B cell (primary cell): ENCODE data around the gene PSMB3. TPM values are rescaled to one million over a fixed set of nuclear protein-coding genes. Genes with fewer than 3 reads are reported as not detected.

Experiments used
- ATAC-seq: fragments of 200-7000 bp; cut with Tn5 transposase; one replicate; pipeline ENCODE4 v1.10.0; 2021; ENCODE audit warnings: low read depth, mild to moderate bottlenecking, moderate number of reproducible peaks, moderate library complexity
- CTCF ChIA-PET: fragments of 350-600 bp; sonication (Branson Sonifier 250); formaldehyde crosslinking; loops from one replicate; lab custom pipeline; 2021; ENCODE audit warnings: antibody characterized with exemption, inconsistent platforms; lab: Charles Lee
- POLR2A ChIA-PET: fragments of 350-600 bp; sonication (Branson Sonifier 250); formaldehyde crosslinking; loops from one replicate; lab custom pipeline; 2021; ENCODE audit warnings: antibody characterized with exemption; lab: Charles Lee
- DNase-seq: peaks from one replicate; pipeline ENCODE4 v3.0.0; 2013
- H2AFZ ChIP-seq: 2 replicates; pipeline ENCODE4 v1.6.1; 2012; ENCODE audit warnings: mild to moderate bottlenecking, low read depth, low read length; ENCODE audit not compliant: insufficient read depth, poor library complexity, severe bottlenecking
- H3K27ac ChIP-seq, 2 donors: 1 replicate in 1 of 2; 2 replicates in 1 of 2; pipeline ENCODE4 v1.5.1; 2012 to 2013; ENCODE audit warnings: low read length in 2 of 2, mild to moderate bottlenecking in 2 of 2, moderate library complexity in 1 of 2
- H3K27me3 ChIP-seq, 4 experiments: fragments of 200-600 bp in 1 of 4; sonication (generic) in 1 of 4; replicated peaks in 1 of 4; 1 replicate in 2 of 4; 2 replicates in 2 of 4; pipeline versions ENCODE4 v1.6.1 to v1.7.0; 2013 to 2016; ENCODE audit warnings: low read length in 3 of 4, mild to moderate bottlenecking in 2 of 4, mixed read lengths in 1 of 4, moderate library complexity in 1 of 4; ENCODE audit not compliant: insufficient read depth in 4 of 4, control insufficient read depth in 3 of 4; ENCODE audit errors: control extremely low read depth in 1 of 4
- H3K36me3 ChIP-seq, 2 experiments: replicated peaks in 1 of 2; 1 replicate in 1 of 2; 2 replicates in 1 of 2; pipeline versions ENCODE4 v1.6.1 to v1.7.1; 2013; ENCODE audit warnings: low read length in 1 of 2; ENCODE audit not compliant: insufficient read depth in 2 of 2, control insufficient read depth in 1 of 2; ENCODE audit errors: control extremely low read depth in 1 of 2, extremely low read depth in 1 of 2
- H3K4me1 ChIP-seq, 2 donors: fragments of 200-600 bp in 1 of 2; sonication (generic) in 1 of 2; 1 replicate in 1 of 2; 2 replicates in 1 of 2; pipeline versions ENCODE4 v1.5.1 to v1.6.1; 2013 to 2017; ENCODE audit warnings: low read length in 2 of 2; ENCODE audit not compliant: control insufficient read depth in 2 of 2, insufficient read depth in 2 of 2
- H3K4me2 ChIP-seq: replicated peaks from 2 replicates; pipeline ENCODE3; 2012; ENCODE audit warnings: mild to moderate bottlenecking, low read depth, low read length; ENCODE audit not compliant: poor library complexity, severe bottlenecking
- H3K4me3 ChIP-seq, 5 experiments: fragments of 200-600 bp in 1 of 5; sonication (generic) in 1 of 5; 1 replicate in 3 of 5; 2 replicates in 2 of 5; pipeline versions ENCODE4 v1.5.1 to v1.7.0; 2011 to 2016; ENCODE audit warnings: low read length in 4 of 5, mild to moderate bottlenecking in 4 of 5, low read depth in 2 of 5, control low read depth in 1 of 5, moderate library complexity in 1 of 5; ENCODE audit not compliant: insufficient read depth in 1 of 5; ENCODE audit errors: control extremely low read depth in 1 of 5, extremely low read depth in 1 of 5
- H3K79me2 ChIP-seq: fragments of 200-600 bp; sonication (generic); one replicate; pipeline ENCODE4 v1.6.0; 2016; ENCODE audit warnings: low read length; ENCODE audit not compliant: control insufficient read depth, insufficient read depth
- H3K9ac ChIP-seq: fragments of 200-600 bp; sonication (generic); 2 replicates; pipeline ENCODE4 v1.6.1; 2017; ENCODE audit warnings: mild to moderate bottlenecking, low read length, moderate library complexity
- H3K9me3 ChIP-seq, 3 donors: one replicate each; pipeline versions ENCODE4 v1.6.1 to v1.7.1; 2013; ENCODE audit warnings: low read length in 2 of 3; ENCODE audit not compliant: control insufficient read depth in 2 of 3, insufficient read depth in 1 of 3; ENCODE audit errors: control extremely low read depth in 1 of 3
- H4K20me1 ChIP-seq: 2 replicates; pipeline ENCODE4 v1.6.0; 2012; ENCODE audit warnings: mild to moderate bottlenecking, low read length; ENCODE audit not compliant: insufficient read depth, control insufficient read depth, poor library complexity, severe bottlenecking
- H3K27ac Mint-ChIP-seq: one replicate; pipeline ENCODE4 v1.8.0; 2021; ENCODE audit warnings: mixed read lengths
- H3K27me3 Mint-ChIP-seq: one replicate; pipeline ENCODE4 v1.8.0; 2021; ENCODE audit warnings: mixed read lengths
- H3K4me1 Mint-ChIP-seq: one replicate; pipeline ENCODE4 v1.8.0; 2021; ENCODE audit warnings: mixed read lengths
- H3K4me3 Mint-ChIP-seq: one replicate; pipeline ENCODE4 v1.8.0; 2021; ENCODE audit warnings: mixed read lengths
- H3K9me3 Mint-ChIP-seq: one replicate; pipeline ENCODE4 v1.8.0; 2022; ENCODE audit warnings: mixed read lengths; ENCODE audit not compliant: insufficient read depth
- CTCF ChIP-seq: fragments of 200-600 bp; IDR thresholded peaks from one replicate; pipeline ENCODE4 v1.8.0; 2022; ENCODE audit warnings: antibody characterized with exemption, mild to moderate bottlenecking
- EZH2 ChIP-seq: IDR thresholded peaks from 2 replicates; pipeline ENCODE4 v1.6.1; 2012; ENCODE audit warnings: borderline replicate concordance, low read depth, mild to moderate bottlenecking, moderate library complexity, low read length; ENCODE audit not compliant: insufficient read depth, poor library complexity, severe bottlenecking
- WGBS: methylation state at CpG from one replicate; pipeline ENCODE4 v1.1.5; 2013; ENCODE audit warnings: missing lambda C conversion rate; ENCODE audit not compliant: insufficient coverage; 5-methylcytosine and 5-hydroxymethylcytosine counted together
- intact Hi-C: fragments of 100-400 bp; cut with micrococcal nuclease; formaldehyde crosslinking; loops from one replicate; pipeline ENCODE4 v1.10.0; 2022
- polyA plus RNA-seq: library from polyadenylated mRNA; depleted of rRNA; stranded (reverse); fragments of >200 nt; gene quantifications from 2 replicates; pipeline ENCODE4 v1.2.3, GENCODE V29; 2012
- total RNA-seq, 2 donors: library from RNA; stranded (reverse); fragments of 120-200 nt in 1 of 2; gene quantifications; 1 replicate in 1 of 2; 2 replicates in 1 of 2; pipeline versions ENCODE4 v1.2.3 to v1.2.4, GENCODE V29; 2013 to 2022

Gene PSMB3
- total and polyA plus RNA-seq, 2 donors (not counting 1 experiment from before 2014, with no cell fraction given): 109 to 184 TPM

GRCh38 chr17:38710985-38711384 is 41.6 kb upstream of the PSMB3 start:
- H3K4me3 ChIP-seq: no peak overlapping the region
- POLR2A ChIA-PET: interaction anchor here (0.8 kb wide), 2 partner anchors 17 to 34 kb away, joined by 3 read pairs; no protein-coding TSS in a partner anchor
- Mint-ChIP-seq H3K27me3 (no peaks in the 10 kb centered on the region), H3K4me3 (no peak overlapping the region), H3K27ac (no peak overlapping the region), H3K9me3 (no peaks in the 10 kb centered on the region), H3K4me1 (peaks cover 28% of the 10 kb centered on the region)
- peaks cover 24% of the 10 kb centered on the region for H3K79me2 ChIP-seq
- WGBS: 90% methylated on average over 5 of the region's 5 CpGs
- H3K27ac ChIP-seq: no peak overlapping the region
- CTCF ChIA-PET: interaction anchor here (0.8 to 1.4 kb wide), 4 partner anchors 18 to 153 kb away, joined by 3 to 4 read pairs (median 3); no protein-coding TSS in a partner anchor
- H3K9ac ChIP-seq: no peak overlapping the region
- intact Hi-C loops: no loop called here
- peaks cover 10 to 19% of the 10 kb centered on the region in 2 donors for H3K4me1 ChIP-seq
- H2AFZ ChIP-seq: no peak overlapping the region
- H3K9me3 ChIP-seq: no peaks in the 10 kb centered on the region
- H3K36me3 ChIP-seq: peaks cover 3 to 79% of the 10 kb centered on the region in 2 experiments
- peaks cover 70% of the 10 kb centered on the region for H4K20me1 ChIP-seq
- ATAC-seq (no peak), DNase-seq (no peak)
- no peak overlapping the region for H3K4me2 ChIP-seq
- TF ChIP-seq CTCF: no peak
- no peaks in the 10 kb centered on the region for H3K27me3 ChIP-seq

- peaks cover 14% of the 10 kb centered on the region for H3K79me2 ChIP-seq
- no peak overlapping the region for H3K9ac ChIP-seq
- Mint-ChIP-seq H3K27me3 (no peaks in the 10 kb centered on the region), H3K27ac (no peak overlapping the region), H3K4me1 (peaks cover 18% of the 10 kb centered on the region), H3K4me3 (no peak overlapping the region), H3K9me3 (no peaks in the 10 kb centered on the region)
- DNase-seq: no peak
- H3K4me1 ChIP-seq: peaks cover 6 to 9% of the 10 kb centered on the region in 2 donors
- H2AFZ ChIP-seq: no peak overlapping the region
- peaks cover 62% of the 10 kb centered on the region for H4K20me1 ChIP-seq
- H3K9me3 ChIP-seq: no peaks in the 10 kb centered on the region
- no peak overlapping the region for H3K27ac ChIP-seq
- POLR2A ChIA-PET: interaction anchor here (0.8 kb wide), 1 partner anchor 16 kb away, joined by 3 read pairs; no protein-coding TSS in a partner anchor
- 79% methylated on average over 15 of the region's 26 CpGs for WGBS
- TF ChIP-seq EZH2 (no peak), CTCF (no peak)
- H3K36me3 ChIP-seq: peaks cover 3 to 89% of the 10 kb centered on the region in 2 experiments
- CTCF ChIA-PET: interaction anchor here (1.2 kb wide), 1 partner anchor 16 kb away, joined by 5 read pairs; no protein-coding TSS in a partner anchor
- H3K27me3 ChIP-seq: no peaks in the 10 kb centered on the region
- intact Hi-C loops: no loop called here
- H3K4me3 ChIP-seq: no peak overlapping the region
- ATAC-seq: no peak
- H3K4me2 ChIP-seq: no peak overlapping the region
Measured at GRCh38 chr17:38711792-38712571, 40.6 kb upstream of the PSMB3 start.
